DMS79 (cell line): ENCODE measurements around the gene PTBP2.

ENCODE experiments used
- DNase-seq: peaks from one replicate; lab custom pipeline; 2025; lab: John Stamatoyannopoulos, UW

Gene PTBP2

DNA sequence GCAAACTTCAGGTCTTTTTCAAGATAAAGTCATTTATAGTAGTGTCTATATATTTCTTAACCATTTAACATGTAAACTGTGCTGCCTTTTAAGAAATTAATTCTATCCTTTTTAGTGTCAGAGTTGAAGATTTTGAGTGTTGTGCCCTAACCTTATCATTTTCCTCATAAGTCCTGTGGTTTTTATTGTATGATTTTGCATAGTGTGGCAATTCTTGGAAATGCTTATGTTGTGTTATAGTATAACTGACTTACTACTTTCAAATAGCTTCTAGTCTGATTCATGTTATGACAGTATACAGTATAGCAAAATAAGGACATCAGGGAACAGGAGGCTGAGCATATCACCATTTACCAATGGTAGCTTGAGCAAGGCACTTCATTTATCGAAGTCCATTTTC, 99.1 kb downstream of the PTBP2 start:
- DNase-seq, result no peak

DNA sequence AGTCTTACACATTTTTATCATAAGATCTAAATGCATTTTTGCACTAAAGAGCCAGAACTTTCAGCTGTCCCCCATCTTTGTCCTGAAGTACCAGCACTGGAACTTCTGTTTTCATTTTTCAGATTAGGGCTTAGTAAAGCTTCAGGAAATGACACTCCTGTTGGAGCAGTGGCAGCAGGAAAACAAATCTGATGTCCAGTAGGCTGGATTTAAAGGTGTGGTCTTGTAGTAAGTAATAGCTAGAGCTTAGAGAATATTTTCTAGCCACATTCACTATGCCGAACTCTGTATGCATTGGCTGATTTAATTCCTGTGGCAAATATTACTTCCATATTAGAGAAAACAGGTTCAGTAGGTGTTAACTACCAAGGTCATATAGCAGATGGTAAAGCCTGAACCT, 103.6 kb downstream of the PTBP2 start:
- no peak for DNase-seq

DNA sequence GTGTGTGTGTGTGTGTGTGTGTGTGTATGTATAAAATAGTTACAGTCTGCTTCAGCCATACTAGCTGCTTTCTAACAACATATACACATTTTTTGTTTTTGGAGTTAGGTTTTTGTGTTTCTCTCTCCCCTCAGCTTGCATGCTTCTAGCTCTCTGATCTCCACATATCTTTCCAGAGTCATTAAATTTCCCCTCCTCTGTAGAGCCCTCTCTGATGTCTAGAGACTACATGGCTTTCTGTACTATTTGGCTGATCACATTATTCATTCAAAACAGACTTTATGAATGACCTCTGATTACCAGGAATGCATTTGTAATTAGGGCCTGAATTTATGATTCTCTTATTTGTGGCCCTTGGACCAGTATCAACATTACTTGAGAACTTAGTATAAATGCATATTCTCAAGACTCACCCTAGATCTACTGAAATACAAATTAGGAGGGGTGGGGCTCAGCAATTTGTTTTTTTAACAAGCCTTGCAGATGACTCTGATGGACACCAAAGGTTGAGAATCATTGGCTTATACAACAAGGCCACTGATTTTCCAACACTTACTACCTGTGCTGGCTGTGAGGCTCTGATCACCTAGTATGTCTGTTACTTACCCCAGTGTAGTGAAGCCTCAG, 104.5 kb downstream of the PTBP2 start:
- DNase-seq, result no peak

DNA sequence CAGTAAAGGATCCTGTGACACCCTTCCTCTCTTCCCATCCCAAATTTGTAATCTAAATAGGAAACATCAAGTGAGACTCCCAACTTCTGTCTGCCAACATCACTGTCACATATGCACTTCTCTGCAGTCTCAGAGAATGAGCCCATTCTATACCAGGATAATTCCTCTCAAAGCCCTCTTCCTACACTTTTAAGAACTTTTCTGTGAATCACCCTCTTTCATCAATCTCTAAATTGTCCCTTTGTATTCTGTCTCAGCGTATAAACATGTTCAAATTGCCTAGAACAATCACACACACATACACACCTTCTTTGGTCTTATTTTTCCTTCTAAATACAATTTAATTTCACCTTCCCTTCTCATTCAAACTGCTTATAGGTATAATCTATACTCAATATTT, 111.8 kb downstream of the PTBP2 start:
- no peak for DNase-seq

DNA sequence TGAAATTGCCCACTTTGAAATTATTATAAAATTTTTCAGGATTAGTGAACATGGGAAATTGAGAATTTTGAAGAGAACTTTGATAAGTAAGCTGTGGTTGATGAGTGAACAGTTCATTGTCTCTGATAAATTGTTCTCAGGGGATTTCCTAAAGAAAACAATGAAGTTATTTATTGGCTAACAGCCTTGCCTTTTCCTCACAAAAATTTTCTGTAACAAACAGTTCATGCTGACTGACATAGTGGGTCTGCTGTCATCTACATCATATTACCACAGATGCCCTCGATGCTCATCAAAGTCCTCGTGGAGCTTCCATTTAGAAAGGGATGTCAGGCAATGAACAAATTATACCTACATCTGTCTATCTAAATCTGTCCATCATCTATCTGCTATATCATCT, 113.4 kb downstream of the PTBP2 start:
- no peak for DNase-seq

DNA sequence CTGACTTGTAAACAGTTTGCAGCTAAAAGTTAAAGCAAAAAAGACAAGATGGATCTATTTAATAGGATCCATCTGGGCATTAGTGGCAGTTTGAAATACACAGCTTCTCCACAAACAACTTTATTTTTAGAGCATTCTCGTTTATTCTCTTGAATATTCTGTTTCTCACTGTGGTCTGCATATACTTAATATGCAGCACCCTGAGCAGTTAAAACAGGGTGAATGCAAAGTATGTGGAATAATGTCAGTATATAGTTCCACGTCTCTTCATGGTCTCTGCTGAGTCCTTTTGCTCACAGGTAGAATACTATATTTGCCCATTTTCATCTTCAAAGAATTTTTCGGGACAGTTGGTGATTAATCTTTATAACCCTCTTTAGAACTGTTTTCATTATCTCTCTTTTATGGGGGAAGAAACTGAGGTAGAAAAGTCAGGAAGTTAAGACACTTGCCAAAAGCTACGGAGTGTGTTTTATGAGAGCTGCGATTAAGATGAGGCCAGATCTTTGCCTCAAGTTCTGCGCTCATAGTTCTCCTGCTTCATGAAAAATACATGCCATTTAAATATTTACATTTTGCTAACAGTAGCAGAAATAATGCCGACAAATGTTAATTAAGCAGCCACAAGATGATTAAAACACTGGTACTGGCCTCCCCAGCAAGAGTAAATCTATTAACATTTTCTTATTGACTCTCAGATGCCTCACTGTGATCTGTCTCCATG, 115.6 kb downstream of the PTBP2 start:
- no peak for DNase-seq

DNA sequence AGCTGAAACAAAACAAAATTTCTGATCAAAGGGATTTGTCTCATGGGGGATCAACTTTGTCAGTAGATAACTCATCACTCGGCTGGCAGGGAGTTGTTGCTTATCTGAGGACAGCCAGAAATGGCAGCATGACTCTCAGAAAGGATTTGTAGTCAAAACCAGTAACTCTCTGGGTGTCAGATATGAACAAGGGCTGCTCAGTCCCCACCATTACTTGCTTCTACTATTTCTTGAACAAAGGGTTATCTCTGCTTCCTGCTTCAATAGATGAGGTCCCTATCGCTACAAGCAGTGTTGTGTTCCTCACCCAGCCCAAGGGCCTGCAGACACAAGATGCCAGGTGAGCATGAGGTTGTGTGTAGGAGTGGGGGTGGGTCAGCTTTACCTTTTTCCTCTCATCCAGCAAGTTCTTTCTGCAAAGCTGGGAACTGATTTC, 116.2 kb downstream of the PTBP2 start:
- no peak for DNase-seq

DNA sequence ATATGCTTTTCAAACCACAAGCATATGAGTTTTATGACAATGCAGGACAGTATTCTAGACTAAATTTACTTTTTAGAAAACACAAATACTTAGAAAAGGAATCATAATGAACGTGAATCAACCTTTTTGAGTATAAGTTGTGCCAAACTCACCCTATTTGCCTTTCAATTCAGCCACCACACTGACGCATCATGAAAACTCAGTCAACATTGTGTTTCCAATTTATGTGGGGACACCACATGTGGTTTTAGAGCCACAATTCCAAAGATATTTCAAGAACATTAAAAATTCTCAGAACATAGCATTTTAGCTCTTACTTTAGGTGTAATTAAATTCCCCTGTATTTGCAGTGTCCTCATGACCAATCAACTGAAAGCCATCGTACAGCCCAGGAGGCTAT, 118.8 kb downstream of the PTBP2 start:
- DNase-seq, result no peak

DNA sequence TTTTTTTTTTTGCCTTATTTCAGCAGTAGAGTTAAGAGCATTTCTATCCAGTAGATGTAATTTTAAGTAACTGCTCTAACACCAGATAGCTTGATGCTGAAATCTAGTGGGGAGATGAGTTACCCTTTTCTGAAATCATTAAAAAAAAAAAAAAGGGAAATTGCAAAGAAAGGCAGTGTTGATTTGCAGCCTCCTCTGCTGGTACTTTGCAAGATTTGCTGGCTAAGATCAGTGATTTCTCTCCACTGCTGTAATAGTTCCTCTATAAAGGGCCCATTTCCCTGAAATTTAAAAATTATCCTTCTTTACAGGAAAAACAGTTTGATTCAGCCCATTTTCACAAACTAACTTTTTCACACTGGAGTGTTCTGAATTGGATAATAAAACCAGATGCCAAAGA, 120.6 kb downstream of the PTBP2 start:
- no peak for DNase-seq

DNA sequence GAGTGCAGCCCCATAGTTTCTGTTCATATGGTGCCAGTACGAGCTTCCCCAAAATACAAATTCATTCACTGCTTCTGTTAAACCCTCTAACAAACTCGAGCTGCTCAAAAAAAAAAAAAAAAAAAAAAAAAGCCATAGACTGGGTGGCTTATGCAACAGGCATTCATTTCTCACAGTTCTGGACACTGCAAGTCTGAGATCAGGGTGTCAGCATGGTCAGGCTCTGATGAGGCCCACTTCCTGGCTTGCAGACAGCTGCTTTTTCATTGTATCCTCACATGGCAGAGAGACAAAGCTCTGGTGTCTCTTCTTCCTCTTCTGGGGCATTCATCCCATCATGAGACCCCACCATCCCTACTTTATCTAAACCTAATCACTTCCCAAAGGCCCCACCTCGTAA, 121.6 kb downstream of the PTBP2 start:
- DNase-seq, result no peak

DNA sequence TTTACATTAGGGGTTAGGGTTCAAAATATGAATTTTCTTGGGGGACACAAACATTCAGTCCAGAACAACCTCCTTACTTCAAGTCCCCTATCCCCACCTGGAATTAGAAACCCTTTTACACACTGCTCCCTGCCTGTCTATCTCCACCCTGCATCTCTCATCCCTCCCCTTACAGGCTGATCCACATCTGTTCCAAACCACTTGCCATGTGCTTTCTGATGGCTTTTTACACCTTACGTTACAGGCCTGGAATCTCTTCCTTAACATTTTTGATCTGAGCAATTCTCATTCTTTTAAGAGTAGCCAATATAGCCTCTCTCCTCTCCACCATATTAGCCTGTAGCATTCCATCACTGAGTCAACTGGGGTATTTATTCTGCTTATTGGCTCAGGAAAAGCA, 122.0 kb downstream of the PTBP2 start:
- DNase-seq, result no peak

DNA sequence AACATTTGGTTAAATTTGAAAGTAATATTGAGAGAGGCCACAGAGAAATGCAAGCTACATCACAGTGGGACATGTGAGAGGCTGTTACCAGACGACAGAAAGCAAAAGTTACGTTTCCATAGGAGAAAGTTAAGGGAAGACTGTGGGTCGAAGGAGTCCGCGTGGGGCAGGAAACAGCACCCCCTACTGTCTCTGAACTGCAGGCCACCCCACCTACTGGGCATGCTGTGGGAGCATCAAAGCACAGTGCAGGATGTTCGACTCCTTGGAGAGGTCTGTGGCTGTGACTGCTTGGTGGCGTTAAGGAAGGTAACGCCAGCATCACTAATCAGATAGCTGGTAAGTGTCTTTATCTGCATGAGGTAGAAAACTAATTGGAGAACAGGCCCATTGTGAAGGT, 123.9 kb downstream of the PTBP2 start:
- DNase-seq, result no peak

DNA sequence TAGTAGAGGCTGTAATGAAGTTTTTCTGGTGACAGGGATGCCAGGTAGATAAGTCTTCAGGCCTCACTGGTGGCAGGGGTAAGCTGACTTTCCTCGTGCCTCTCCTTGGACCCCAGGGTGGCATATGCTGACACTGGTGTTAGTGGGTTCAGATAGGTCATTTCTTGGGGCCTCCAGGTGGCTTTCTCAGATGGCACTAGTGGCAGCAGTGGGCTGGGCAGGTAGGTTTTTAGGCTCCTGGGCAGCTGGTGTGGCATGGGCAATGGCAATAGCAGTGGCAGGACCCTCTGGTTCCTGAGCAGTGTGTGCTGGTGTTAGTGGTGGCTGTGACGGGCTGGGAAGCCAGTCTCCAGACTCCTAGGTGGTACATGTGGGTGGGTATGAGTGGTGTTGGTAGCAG, 140.3 kb downstream of the PTBP2 start:
- DNase-seq, result no peak

DNA sequence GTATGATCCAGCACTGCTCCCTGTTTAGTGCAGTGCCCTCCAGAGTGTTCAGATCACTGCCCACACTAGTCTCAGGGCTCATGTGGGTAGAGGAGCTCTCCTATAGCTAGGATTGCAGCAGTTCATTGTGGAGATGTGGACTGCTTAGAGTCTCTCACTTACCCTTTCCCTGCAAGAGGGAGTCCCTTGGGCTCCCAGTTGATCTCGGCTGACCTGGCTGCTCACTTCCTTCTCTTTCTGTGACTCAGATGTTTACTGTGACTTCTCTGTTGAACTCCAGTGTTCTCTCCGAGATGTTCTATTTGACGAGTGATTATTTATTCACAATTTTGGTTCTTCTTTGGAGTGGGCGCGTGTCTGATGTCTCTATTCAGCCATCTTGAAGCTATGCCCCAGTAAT, 141.9 kb downstream of the PTBP2 start:
- no peak for DNase-seq
